Measurements from ENCODE around the gene CNIH4.

GRCh38 chr1:224333939-224334786 is 22.5 kb upstream of the CNIH4 start:
- TF ChIP-seq POLR2A (IDR thresholded peaks at IDR 0.05) (no peak), CTCF (IDR thresholded peaks at IDR 0.05) (no peak)

Measured in testis (tissue), 2 donors.